MCF 10A (cell line): ENCODE results near the gene MEX3B. TPM values are rescaled to one million over a fixed set of nuclear protein-coding genes. Genes with fewer than 3 reads are reported as not detected.
A peak's percentile ranks its signal among the peaks of the same experiment; 100 is the strongest.

Experiments
- BruUV-seq: library from RNA; stranded (reverse); fragments of 400-500 nt; replicated peaks from 2 replicates; lab custom pipeline; 2021; lab: Mats Ljungman, UMichigan
- CTCF ChIA-PET: fragments of 300-600 bp; sonication (Branson Sonifier 250); formaldehyde crosslinking; extraction: SDS; loops from one replicate; lab custom pipeline; 2021; ENCODE audit warnings: antibody characterized with exemption, inconsistent platforms; lab: Yijun Ruan, JAX
- POLR2A ChIA-PET: fragments of 300-600, 350-650 bp; sonication (Branson Sonifier 250); formaldehyde crosslinking; extraction: SDS; loops from one replicate; lab custom pipeline; 2020; ENCODE audit warnings: antibody characterized with exemption, inconsistent platforms; lab: Yijun Ruan, JAX
- DNase-seq: peaks from one replicate; pipeline ENCODE4 v3.0.0-alpha.2; 2018; ENCODE audit not compliant: unreplicated experiment
- H3K27ac Mint-ChIP-seq: one replicate; pipeline ENCODE4 v1.8.0; 2022; ENCODE audit warnings: mild to moderate bottlenecking, low read depth, mixed read lengths; ENCODE audit not compliant: unreplicated experiment
- H3K27me3 Mint-ChIP-seq: one replicate; pipeline ENCODE4 v1.8.0; 2022; ENCODE audit warnings: mixed read lengths; ENCODE audit not compliant: insufficient read depth, unreplicated experiment
- H3K36me3 Mint-ChIP-seq: one replicate; pipeline ENCODE4 v1.8.0; 2022; ENCODE audit warnings: mild to moderate bottlenecking, moderate library complexity, mixed read lengths; ENCODE audit not compliant: insufficient read depth, unreplicated experiment
- H3K4me1 Mint-ChIP-seq: one replicate; pipeline ENCODE4 v1.8.0; 2022; ENCODE audit warnings: mixed read lengths; ENCODE audit not compliant: insufficient read depth, unreplicated experiment
- H3K4me3 Mint-ChIP-seq: one replicate; pipeline ENCODE4 v1.8.0; 2022; ENCODE audit warnings: mild to moderate bottlenecking, moderate library complexity, mixed read lengths; ENCODE audit not compliant: unreplicated experiment
- H3K9me3 Mint-ChIP-seq: one replicate; pipeline ENCODE4 v1.8.0; 2022; ENCODE audit warnings: mixed read lengths; ENCODE audit not compliant: unreplicated experiment
- intact Hi-C: fragments of 100-400 bp; cut with micrococcal nuclease; formaldehyde crosslinking; loops from 2 replicates; pipeline ENCODE4 v1.14.1; 2022
- total RNA-seq: library from RNA; stranded (reverse); gene quantifications from 2 replicates; pipeline ENCODE4 v1.2.3, GENCODE V29; 2022
- TF ChIP-seq, protein P1 (sequence below): fragments of 200-600 bp; IDR thresholded peaks from one replicate; pipeline ENCODE4 v1.8.0; 2022; ENCODE audit warnings: antibody characterized with exemption, mild to moderate bottlenecking; ENCODE audit not compliant: unreplicated experiment

Gene MEX3B
- total RNA-seq, 1 experiment from 2014 or later: 4.6 TPM

DNA sequence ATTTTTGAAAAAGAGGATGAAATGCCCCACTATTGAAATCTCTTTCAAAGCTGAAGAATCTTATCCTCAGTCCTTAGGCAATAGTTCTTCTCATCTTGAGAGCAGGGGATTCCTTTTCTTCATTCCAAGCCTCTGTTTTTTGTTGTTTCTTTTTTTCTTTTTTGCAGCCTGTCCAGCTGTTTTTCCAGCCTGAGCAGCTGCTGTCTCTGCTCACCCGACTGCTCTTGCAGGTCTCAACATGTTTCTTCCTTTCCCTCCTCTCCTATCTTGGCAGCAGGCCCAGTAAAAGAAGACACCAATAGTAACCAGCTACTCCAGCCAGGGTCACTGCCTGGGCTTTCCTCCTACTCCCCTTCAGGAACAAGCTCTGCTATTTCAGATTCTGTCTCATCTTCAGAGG, 23.8 kb downstream of the MEX3B start:
- TF ChIP-seq, protein P1, sequence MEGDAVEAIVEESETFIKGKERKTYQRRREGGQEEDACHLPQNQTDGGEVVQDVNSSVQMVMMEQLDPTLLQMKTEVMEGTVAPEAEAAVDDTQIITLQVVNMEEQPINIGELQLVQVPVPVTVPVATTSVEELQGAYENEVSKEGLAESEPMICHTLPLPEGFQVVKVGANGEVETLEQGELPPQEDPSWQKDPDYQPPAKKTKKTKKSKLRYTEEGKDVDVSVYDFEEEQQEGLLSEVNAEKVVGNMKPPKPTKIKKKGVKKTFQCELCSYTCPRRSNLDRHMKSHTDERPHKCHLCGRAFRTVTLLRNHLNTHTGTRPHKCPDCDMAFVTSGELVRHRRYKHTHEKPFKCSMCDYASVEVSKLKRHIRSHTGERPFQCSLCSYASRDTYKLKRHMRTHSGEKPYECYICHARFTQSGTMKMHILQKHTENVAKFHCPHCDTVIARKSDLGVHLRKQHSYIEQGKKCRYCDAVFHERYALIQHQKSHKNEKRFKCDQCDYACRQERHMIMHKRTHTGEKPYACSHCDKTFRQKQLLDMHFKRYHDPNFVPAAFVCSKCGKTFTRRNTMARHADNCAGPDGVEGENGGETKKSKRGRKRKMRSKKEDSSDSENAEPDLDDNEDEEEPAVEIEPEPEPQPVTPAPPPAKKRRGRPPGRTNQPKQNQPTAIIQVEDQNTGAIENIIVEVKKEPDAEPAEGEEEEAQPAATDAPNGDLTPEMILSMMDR: no peak
- peak; percentile 90 for DNase-seq
- Mint-ChIP-seq H3K4me3 (peak overlapping the region; percentile 42), H3K27me3 (no peaks in the 10 kb centered on the region), H3K36me3 (no peaks in the 10 kb centered on the region), H3K4me1 (peaks cover 24% of the 10 kb centered on the region), H3K9me3 (no peaks in the 10 kb centered on the region), H3K27ac (peak overlapping the region; percentile 85)
- ChIA-PET CTCF (interaction anchor here (0.6 to 0.7 kb wide), 2 partner anchors 17 to 51 kb away, joined by 3 read pairs; no protein-coding TSS in a partner anchor), POLR2A (interaction anchor here (0.6 to 1.4 kb wide), 4 partner anchors 9 to 1150 kb away, joined by 3 to 5 read pairs (median 3); partner anchors contain the start of gene MEX3B)
- intact Hi-C loops: no loop called here
- no TSS peak for BruUV-seq

DNA sequence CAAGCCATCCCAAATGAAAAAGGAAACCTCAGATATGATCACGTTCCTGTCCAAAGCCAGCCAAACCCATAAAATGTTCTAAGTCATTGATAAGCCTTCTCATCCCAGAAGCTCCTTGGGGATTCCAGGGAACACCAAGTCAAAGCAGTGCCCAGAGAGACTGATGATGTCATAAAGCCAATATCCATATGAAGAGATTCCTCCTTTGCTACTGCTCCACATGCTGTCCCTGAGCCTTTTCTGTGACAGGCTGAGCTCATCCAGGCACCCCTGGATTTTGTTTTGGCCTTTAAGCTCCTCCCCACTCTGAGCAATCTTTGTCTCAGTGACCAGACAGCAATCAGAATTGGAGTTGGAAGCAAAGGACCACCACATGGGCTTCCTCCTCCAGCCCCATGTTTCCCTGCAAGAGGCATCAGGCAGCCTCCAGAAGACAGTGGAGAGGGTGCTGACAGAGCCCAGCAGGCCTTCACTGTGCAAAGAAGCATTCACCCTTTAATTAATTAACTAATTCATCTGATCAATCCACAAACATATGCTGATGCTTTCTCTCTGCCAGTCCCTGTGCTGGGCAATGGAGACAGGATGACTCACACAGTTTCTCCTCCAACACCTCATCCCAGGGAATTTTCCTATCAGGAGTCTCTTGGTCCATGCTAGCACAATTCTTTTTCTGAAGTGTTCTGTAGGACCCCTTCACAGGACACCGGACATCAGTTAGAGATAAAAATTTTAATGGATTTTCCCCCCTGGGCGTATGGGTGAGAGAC, 25.0 kb downstream of the MEX3B start:
- DNase-seq: peak; percentile 30
- H3K27ac Mint-ChIP-seq: no peak overlapping the region
- no peaks in the 10 kb centered on the region for H3K9me3 Mint-ChIP-seq
- TF ChIP-seq, protein P1: no peak
- BruUV-seq: no TSS peak
- CTCF ChIA-PET: no interaction called here
- POLR2A ChIA-PET: interaction anchor here (1.2 to 1.4 kb wide), 2 partner anchors 7 to 25 kb away, joined by 3 read pairs; partner anchors contain the start of gene MEX3B
- peaks cover 4% of the 10 kb centered on the region for H3K36me3 Mint-ChIP-seq
- H3K4me3 Mint-ChIP-seq: no peak overlapping the region
- peaks cover 24% of the 10 kb centered on the region for H3K4me1 Mint-ChIP-seq
- intact Hi-C loops: no loop called here
- H3K27me3 Mint-ChIP-seq: no peaks in the 10 kb centered on the region

DNA sequence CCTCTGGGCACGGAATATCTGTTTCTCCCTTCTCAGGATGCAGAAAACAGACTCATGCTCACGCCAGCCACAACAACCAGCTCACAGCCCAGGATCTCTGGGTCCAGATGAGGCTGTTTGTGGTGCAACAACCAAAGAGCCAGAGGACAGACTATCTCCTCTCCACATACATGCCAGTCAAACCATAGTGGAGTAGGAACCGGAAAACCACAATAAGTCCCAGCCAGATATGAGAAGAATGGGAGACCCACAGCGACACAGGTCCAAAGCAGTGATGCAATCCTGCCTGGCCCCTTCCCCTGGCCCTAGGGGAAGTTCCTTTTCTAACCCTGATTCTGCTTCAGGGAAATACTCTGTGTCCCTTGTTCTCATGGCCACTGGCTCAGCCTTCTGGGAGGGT, 27.6 kb downstream of the MEX3B start:
- H3K27me3 Mint-ChIP-seq: no peaks in the 10 kb centered on the region
- POLR2A ChIA-PET: no interaction called here
- intact Hi-C loops: no loop called here
- no TSS peak for BruUV-seq
- no peaks in the 10 kb centered on the region for H3K9me3 Mint-ChIP-seq
- CTCF ChIA-PET: no interaction called here
- peaks cover 4% of the 10 kb centered on the region for H3K36me3 Mint-ChIP-seq
- H3K27ac Mint-ChIP-seq: no peak overlapping the region
- DNase-seq: no peak
- no peak overlapping the region for H3K4me3 Mint-ChIP-seq
- TF ChIP-seq, protein P1: no peak
- peaks cover 24% of the 10 kb centered on the region for H3K4me1 Mint-ChIP-seq

DNA sequence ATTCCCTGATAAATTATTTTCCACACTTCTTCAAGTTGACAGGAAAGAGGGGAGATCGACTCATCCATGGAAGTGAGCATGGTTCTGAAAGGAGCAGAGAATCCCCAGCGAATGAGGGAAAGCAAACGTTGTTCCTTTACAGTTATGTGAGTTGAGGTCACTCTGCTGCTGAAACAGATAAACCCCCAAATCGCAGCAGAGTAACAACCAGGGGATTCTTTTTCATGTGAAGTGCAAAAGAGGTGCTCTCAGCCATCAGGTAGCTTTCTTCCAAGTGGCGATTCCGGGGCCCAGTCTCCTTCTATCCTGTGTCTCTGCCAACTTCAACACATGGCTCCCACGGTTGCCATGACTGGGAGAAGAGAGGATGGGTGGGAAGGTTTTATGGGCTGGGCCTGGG, 28.2 kb downstream of the MEX3B start:
- ChIA-PET POLR2A (no interaction called here), CTCF (interaction anchor here (0.9 kb wide), 1 partner anchor 254 kb away, joined by 4 read pairs; no protein-coding TSS in a partner anchor)
- Mint-ChIP-seq H3K4me1 (peaks cover 24% of the 10 kb centered on the region), H3K27me3 (no peaks in the 10 kb centered on the region), H3K9me3 (no peaks in the 10 kb centered on the region), H3K36me3 (peaks cover 4% of the 10 kb centered on the region), H3K27ac (no peak overlapping the region), H3K4me3 (no peak overlapping the region)
- TF ChIP-seq, protein P1: no peak
- no TSS peak for BruUV-seq
- intact Hi-C loops: no loop called here
- DNase-seq: no peak
